Caco-2 (cell line): ENCODE measurements around the gene NPTX1. TPM values are rescaled to one million over a fixed set of nuclear protein-coding genes. Genes with fewer than 3 reads are reported as not detected.

ENCODE experiments used
- BruUV-seq: library from RNA; stranded (reverse); fragments of 400-500 nt; replicated peaks from 2 replicates; lab custom pipeline; 2021; lab: Mats Ljungman, UMichigan
- CTCF ChIA-PET: fragments of 300-600 bp; sonication (Branson Sonifier 250); formaldehyde crosslinking; loops from one replicate; lab custom pipeline; 2022; ENCODE audit warnings: antibody characterized with exemption; lab: Charles Lee
- POLR2A ChIA-PET: fragments of 300-600 bp; sonication (Branson Sonifier 250); formaldehyde crosslinking; loops from one replicate; lab custom pipeline; 2022; ENCODE audit warnings: antibody characterized with exemption; lab: Charles Lee
- DNase-seq, 2 experiments: peaks; one replicate each; pipeline versions ENCODE4 v3.0.0 to v3.0.0-alpha.2; 2020 to 2022
- H3K27me3 ChIP-seq: replicated peaks from 2 replicates; pipeline ENCODE4 v1.6.0; 2011; ENCODE audit warnings: low read length; ENCODE audit not compliant: control insufficient read depth, insufficient read depth
- H3K36me3 ChIP-seq: 2 replicates; pipeline ENCODE4 v1.5.1; 2011; ENCODE audit warnings: low read length; ENCODE audit not compliant: control insufficient read depth, insufficient read depth
- H3K4me1 ChIP-seq: fragments of 250-450 bp; sonication (Bioruptor Pico); 2 replicates; pipeline ENCODE4 v1.5.1; 2020; ENCODE audit warnings: mild to moderate bottlenecking
- H3K4me3 ChIP-seq: 2 replicates; pipeline ENCODE4 v1.5.1; 2011; ENCODE audit warnings: low read depth, mild to moderate bottlenecking, control low read depth, low read length
- H3K9me3 ChIP-seq: fragments of 250-450 bp; sonication (Bioruptor Pico); 2 replicates; pipeline ENCODE4 v1.5.1; 2020; ENCODE audit warnings: mild to moderate bottlenecking, moderate library complexity
- H3K27ac Mint-ChIP-seq: one replicate; pipeline ENCODE4 v1.8.0; 2022; ENCODE audit warnings: mixed read lengths; ENCODE audit not compliant: unreplicated experiment
- H3K27me3 Mint-ChIP-seq: one replicate; pipeline ENCODE4 v1.8.0; 2022; ENCODE audit warnings: mixed read lengths; ENCODE audit not compliant: insufficient read depth, unreplicated experiment
- H3K36me3 Mint-ChIP-seq: one replicate; pipeline ENCODE4 v1.8.0; 2022; ENCODE audit warnings: mild to moderate bottlenecking, mixed read lengths; ENCODE audit not compliant: insufficient read depth, unreplicated experiment
- H3K4me1 Mint-ChIP-seq: one replicate; pipeline ENCODE4 v1.8.0; 2022; ENCODE audit warnings: low read depth, mixed read lengths; ENCODE audit not compliant: unreplicated experiment
- H3K4me3 Mint-ChIP-seq: one replicate; pipeline ENCODE4 v1.8.0; 2022; ENCODE audit warnings: mild to moderate bottlenecking, moderate library complexity, mixed read lengths; ENCODE audit not compliant: unreplicated experiment
- H3K9me3 Mint-ChIP-seq: one replicate; pipeline ENCODE4 v1.8.0; 2022; ENCODE audit warnings: mixed read lengths; ENCODE audit not compliant: unreplicated experiment
- intact Hi-C: fragments of 100-400 bp; cut with micrococcal nuclease; formaldehyde crosslinking; loops from one replicate; pipeline ENCODE4 v1.10.0; 2022; ENCODE audit not compliant: unreplicated experiment
- total RNA-seq: library from RNA; stranded (reverse); gene quantifications from 2 replicates; pipeline ENCODE4 v1.2.3, GENCODE V29; 2022
- TF ChIP-seq, protein P1 (sequence below), 2 experiments: fragments of 200-600 bp in 1 of 2; IDR thresholded peaks; 1 replicate in 1 of 2; 2 replicates in 1 of 2; pipeline versions ENCODE4 v1.5.1 to v1.8.0; 2011 to 2022; ENCODE audit warnings: antibody characterized with exemption in 1 of 2, control low read depth in 1 of 2, inconsistent platforms in 1 of 2, low read depth in 1 of 2, low read length in 1 of 2, mild to moderate bottlenecking in 1 of 2, moderate library complexity in 1 of 2; ENCODE audit not compliant: insufficient read depth in 1 of 2, severe bottlenecking in 1 of 2, unreplicated experiment in 1 of 2

NPTX1 gene
- total RNA-seq, 1 experiment from 2014 or later, result 0.57 TPM

DNA sequence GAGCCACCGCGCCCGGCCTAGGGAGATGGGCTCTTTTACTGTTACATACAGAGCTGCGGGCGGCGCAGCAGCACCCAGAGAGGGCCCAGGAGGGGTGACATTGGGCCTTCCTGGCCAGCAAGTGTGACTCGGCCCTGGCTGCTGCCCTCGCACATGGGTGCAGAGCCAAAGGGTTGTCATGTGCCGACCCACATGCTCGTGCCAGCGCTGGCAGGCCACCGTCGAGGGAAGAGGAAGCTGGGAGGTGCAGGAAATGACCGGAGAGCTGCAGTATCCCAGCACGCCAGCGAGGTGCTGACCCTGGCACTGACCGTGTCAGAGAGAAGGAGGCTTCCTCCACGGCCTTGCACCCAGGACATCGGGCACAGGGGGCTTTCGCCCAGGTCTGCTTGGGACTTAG lies 53.4 kb downstream of the NPTX1 start:
- intact Hi-C loops, result no loop called here
- H3K36me3 Mint-ChIP-seq, result peaks cover 16% of the 10 kb centered on the region
- BruUV-seq, result no TSS peak
- ChIA-PET CTCF (no interaction called here), POLR2A (no interaction called here)
- H3K27me3 Mint-ChIP-seq, result no peaks in the 10 kb centered on the region
- TF ChIP-seq, protein P1, sequence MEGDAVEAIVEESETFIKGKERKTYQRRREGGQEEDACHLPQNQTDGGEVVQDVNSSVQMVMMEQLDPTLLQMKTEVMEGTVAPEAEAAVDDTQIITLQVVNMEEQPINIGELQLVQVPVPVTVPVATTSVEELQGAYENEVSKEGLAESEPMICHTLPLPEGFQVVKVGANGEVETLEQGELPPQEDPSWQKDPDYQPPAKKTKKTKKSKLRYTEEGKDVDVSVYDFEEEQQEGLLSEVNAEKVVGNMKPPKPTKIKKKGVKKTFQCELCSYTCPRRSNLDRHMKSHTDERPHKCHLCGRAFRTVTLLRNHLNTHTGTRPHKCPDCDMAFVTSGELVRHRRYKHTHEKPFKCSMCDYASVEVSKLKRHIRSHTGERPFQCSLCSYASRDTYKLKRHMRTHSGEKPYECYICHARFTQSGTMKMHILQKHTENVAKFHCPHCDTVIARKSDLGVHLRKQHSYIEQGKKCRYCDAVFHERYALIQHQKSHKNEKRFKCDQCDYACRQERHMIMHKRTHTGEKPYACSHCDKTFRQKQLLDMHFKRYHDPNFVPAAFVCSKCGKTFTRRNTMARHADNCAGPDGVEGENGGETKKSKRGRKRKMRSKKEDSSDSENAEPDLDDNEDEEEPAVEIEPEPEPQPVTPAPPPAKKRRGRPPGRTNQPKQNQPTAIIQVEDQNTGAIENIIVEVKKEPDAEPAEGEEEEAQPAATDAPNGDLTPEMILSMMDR (IDR thresholded peaks at IDR 0.05; ENCODE audit: insufficient read depth in 1 of 2, low read depth in 1 of 2, low read length in 1 of 2, severe bottlenecking in 1 of 2, unreplicated experiment in 1 of 2), result no peak
- H3K4me1 Mint-ChIP-seq, result no peaks in the 10 kb centered on the region
- no peaks in the 10 kb centered on the region for H3K9me3 Mint-ChIP-seq
- H3K27me3 ChIP-seq, result no peaks in the 10 kb centered on the region
- peaks cover 1% of the 10 kb centered on the region; the same call in 1 of the 2 replicates for H3K36me3 ChIP-seq
- H3K9me3 ChIP-seq, result no peaks in the 10 kb centered on the region
- H3K4me3 Mint-ChIP-seq, result no peak overlapping the region
- H3K4me3 ChIP-seq, result no peak overlapping the region
- H3K27ac Mint-ChIP-seq, result no peak overlapping the region
- H3K4me1 ChIP-seq, result no peaks in the 10 kb centered on the region
- no peak for DNase-seq

DNA sequence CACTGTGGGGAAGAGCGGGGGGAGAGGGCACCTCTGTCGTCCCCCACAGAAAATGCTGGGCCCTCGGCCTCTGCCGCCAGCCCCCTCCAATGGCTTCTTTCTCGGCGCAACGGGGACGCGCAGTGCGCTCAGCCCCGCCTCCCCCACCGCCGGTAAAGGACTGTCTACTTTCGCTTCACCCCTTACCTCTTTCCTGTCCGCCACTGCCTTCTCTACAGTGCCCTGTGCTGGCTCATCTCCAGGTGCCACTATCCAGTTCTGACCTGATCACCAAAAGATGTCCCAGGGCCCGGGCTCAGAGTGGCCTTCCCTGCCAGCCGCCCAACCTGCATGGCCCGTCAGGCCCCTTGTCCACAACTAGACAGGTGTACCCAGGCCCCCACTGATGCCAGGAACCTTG lies 54.1 kb downstream of the NPTX1 start:
- intact Hi-C loops, result no loop called here
- TF ChIP-seq, protein P1 (IDR thresholded peaks at IDR 0.05; ENCODE audit: insufficient read depth in 1 of 2, low read depth in 1 of 2, low read length in 1 of 2, severe bottlenecking in 1 of 2, unreplicated experiment in 1 of 2), result no peak
- no peak for DNase-seq
- BruUV-seq, result no TSS peak
- Mint-ChIP-seq H3K36me3 (peaks cover 16% of the 10 kb centered on the region), H3K27me3 (no peaks in the 10 kb centered on the region), H3K27ac (no peak overlapping the region), H3K9me3 (no peaks in the 10 kb centered on the region), H3K4me3 (no peak overlapping the region), H3K4me1 (no peaks in the 10 kb centered on the region)
- H3K9me3 ChIP-seq, result no peaks in the 10 kb centered on the region
- CTCF ChIA-PET, result no interaction called here
- no peak overlapping the region for H3K4me3 ChIP-seq
- POLR2A ChIA-PET, result no interaction called here
- H3K27me3 ChIP-seq, result no peaks in the 10 kb centered on the region
- no peaks in the 10 kb centered on the region for H3K4me1 ChIP-seq
- peaks cover 1% of the 10 kb centered on the region; the same call in 1 of the 2 replicates for H3K36me3 ChIP-seq

DNA sequence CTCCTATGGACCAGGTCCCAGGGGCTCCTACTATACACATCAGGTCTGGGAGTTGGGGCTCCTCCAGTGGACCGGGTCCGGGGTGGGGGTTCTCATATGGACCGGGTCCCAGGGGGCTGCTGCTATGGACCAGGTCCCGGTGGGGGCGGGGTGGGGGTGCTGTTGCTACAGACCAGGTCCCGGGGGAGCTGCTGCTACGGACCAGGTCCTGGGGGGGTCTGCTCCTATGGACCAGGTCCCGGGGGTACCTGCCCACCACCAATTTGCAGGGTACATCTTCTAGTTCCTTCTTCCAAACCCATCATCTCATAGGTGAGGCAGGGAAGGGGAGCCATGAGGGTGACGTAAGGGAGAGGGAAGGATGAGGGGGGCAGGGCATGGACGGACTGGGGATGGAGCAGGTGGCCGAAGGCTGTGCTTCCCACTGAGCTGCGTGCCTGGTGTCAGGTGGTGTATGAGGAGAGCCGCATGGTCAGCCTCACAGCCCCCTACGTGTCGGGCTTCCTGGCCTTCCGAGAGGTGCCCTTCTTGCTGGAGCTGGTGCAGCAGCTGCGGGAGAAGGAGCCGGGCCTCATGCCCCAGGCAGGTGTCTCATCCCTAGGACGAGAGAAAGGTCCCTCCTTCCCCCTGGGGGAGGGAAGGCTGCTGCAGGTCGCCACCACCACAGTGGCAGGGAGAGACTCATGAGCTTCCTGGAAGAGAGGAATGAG lies 54.9 kb downstream of the NPTX1 start:
- H3K4me1 ChIP-seq, result no peaks in the 10 kb centered on the region
- Mint-ChIP-seq H3K27ac (no peak overlapping the region), H3K36me3 (peaks cover 10% of the 10 kb centered on the region), H3K4me3 (no peak overlapping the region), H3K9me3 (no peaks in the 10 kb centered on the region), H3K27me3 (no peaks in the 10 kb centered on the region), H3K4me1 (no peaks in the 10 kb centered on the region)
- intact Hi-C loops, result no loop called here
- no TSS peak for BruUV-seq
- H3K9me3 ChIP-seq, result no peaks in the 10 kb centered on the region
- TF ChIP-seq, protein P1 (IDR thresholded peaks at IDR 0.05; ENCODE audit: insufficient read depth in 1 of 2, low read depth in 1 of 2, low read length in 1 of 2, severe bottlenecking in 1 of 2, unreplicated experiment in 1 of 2), result no peak
- CTCF ChIA-PET, result no interaction called here
- no peak overlapping the region for H3K4me3 ChIP-seq
- POLR2A ChIA-PET, result no interaction called here
- DNase-seq, result no peak
- peaks cover 1% of the 10 kb centered on the region; the same call in 1 of the 2 replicates for H3K36me3 ChIP-seq
- no peaks in the 10 kb centered on the region for H3K27me3 ChIP-seq
